Stimulated activated CD8-positive, alpha-beta memory T cell treated with anti-CD3 and anti-CD28 coated beads, Interleukin-7, amount 100 ng/mL, for 4 hours (primary cell): ENCODE data around the gene CHMP2B.
"Not testable (repeated sequence)": the region's sequence is repeated elsewhere in the genome, so short reads cannot be mapped to it uniquely, and the experiment has no call there.

ENCODE experiments used
- DNase-seq, 2 donors: peaks; one replicate each; pipeline ENCODE4 v3.0.0-alpha.2; 2020; ENCODE audit warnings: low read depth in 2 of 2

Gene CHMP2B

DNA sequence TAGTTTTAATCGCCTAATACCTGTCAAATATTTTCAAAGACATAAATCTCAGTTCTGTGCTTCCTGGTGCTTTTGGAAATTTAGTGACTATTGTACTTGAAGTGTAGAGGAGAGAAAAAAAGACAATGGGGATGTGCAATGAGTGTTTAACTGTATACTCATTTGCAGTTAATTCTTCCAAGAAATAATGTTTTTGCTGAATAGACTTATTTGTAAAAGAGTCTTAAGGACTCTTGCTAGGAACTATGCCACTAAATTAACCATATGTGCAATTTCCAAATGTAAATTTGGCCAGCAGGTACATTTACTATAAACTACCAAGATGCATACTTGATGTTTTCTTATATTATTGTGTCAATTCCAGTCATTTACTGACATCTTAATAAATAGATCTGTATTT lies 2.0 kb downstream of the CHMP2B start:
- DNase-seq: no peak

DNA sequence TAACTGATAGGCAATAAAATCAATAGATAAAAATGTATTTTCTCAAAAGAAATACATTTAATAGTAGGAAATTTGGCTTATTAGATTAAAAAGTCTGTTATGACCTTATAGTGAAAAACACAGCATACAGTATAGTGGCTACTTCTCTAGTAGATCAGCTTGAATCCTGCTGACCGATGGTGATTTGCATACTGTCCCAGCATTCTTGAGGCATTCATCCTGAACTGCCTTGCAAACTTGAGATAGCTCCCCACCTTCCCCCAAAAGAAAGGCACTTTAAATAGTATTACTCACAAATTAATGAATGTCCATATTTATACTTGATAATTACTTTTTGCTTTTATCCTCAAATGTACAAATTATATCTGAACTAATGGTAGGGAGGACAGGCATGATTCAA lies 6.7 kb downstream of the CHMP2B start:
- no peak for DNase-seq

DNA sequence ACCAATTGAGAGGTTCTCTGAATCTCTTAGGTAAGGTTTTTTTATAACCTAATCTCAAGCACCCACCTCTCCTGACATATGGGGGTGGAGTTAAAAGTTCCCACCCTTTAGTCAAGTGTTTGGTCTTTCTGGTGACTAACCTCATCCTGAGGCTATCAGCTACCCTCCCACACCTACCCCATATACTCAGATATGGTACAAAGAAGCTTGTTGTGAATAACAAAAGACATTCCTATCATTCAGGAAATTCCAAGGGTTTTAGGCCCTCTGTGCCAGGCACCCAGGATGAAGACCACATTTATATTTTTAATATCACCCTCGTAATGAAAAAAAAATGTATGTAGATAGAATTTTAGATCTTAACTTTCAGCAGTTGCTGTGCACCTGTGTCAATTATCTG lies 9.0 kb downstream of the CHMP2B start:
- DNase-seq: no peak

DNA sequence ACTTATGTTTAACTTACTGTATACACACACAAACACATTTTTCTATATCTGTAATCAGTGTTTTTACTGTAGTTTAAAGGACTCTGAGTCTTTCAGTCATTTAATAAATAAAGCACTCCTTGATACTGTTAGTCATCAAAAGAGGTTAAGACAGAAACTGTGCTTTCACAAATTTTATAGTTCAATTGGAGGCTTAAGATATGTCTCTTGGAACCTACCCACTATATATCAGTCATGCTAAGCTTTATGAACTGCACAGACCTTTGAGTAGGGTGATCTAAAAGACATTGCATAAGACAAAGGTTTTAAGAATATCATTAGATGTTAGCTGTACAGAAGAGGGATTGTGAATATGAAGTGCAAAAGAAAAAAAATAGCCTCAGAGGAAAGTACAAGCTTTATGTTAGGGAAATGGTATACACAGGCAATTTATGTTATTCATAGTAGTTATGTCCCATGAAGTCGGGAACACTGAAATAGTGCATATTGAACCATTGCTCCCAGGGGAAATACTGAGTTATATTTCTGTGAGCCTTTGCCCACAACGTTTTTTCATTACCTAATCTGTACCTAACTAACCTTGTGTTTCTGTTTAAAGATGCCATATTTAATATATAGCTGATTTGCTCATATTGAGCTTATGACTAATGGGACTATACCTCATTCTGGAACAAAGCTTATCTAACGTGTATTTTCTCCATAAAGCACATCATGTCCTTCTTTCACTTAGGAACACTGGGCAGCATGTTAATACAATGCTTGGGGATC lies 19.7 kb downstream of the CHMP2B start:
- no peak for DNase-seq

DNA sequence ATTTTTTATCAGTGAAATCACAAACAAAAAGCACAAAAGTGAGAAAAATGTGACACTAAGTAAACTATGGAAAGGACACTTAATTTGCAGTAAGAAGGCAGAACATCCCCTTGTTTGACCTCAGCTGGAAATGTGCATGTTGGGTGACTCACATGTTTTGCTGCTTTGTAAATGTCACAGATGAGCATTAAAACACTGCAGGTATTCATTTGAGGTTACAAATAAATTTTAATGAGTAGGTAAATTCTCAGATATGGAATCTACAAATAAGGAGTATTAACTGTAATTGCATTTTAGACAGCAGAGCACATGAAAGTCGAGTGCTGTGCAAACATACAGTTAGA lies 20.3 kb downstream of the CHMP2B start:
- no peak for DNase-seq

DNA sequence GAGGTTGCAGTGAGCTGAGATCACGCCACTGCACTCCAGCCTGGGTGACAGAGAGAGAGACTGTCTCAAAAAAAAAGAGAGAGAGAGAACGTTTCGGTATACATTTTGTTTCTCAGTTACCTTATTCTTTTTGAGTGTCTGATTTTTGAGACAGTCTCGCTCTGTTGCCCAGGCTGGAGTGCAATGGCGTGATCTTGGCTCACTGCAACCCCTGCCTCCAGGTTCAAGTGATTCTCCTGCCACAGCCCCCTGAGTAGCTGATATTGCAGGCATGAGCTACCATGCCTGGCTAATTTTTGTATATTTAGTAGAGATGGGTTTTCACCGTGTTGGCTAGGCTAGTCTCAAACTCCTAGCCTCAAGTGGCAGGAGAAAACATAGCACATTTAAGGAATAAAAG lies 21.1 kb downstream of the CHMP2B start:
- DNase-seq: not testable (repeated sequence)

DNA sequence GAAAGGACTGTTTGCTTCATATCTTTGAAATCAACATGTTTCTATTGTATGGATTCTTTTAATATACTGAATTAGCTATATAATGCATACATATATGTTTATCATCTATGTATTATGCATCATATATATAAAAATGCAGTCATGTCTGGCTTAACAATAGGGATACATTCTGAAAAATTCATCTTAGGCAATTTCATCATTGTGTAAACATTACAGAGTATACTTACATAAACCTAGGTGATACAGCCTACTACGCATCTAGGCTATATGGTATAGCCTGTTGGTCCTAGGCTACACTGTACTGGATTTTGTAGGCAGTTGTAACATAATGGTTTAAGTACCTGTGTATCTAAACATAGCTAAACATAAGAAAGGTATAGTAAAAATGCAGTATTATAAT lies 21.7 kb downstream of the CHMP2B start:
- DNase-seq: no peak

DNA sequence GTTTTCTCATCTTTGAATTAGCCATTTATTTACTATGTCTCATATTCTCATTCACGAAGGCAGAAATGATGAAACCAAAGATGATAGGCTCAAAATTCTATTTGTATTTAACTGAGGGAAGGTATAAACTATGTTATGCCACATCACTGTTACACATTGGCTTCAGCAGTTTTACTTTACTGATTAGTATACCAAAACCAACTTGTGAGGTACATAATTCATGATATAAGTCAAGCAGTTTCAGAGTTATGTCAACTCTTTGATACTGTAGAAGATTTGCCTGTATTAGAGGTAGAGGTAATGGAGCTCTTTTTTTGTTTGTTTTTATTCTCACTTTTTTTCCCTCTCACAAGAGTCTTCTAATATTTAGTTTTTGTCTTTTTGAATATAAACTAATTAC lies 22.9 kb downstream of the CHMP2B start:
- DNase-seq: no peak

DNA sequence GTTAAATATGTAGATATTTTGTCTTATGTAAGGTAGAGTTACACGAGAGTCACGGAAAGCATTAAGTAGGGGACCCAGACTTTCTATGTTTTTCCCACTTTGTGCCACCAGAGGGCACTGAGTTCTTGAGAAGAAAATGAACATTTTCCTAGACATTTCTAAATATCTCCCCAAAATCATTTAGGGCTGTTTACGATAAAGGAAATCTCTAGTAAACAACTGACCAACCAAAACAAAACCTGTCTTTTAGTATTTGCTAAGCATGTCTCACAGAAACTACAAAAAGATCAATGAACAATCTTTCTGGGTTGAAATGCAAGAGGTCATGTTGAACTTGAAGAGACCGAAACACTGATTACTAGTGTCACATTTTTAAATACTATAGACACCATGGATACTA lies 33.2 kb downstream of the CHMP2B start:
- no peak for DNase-seq

DNA sequence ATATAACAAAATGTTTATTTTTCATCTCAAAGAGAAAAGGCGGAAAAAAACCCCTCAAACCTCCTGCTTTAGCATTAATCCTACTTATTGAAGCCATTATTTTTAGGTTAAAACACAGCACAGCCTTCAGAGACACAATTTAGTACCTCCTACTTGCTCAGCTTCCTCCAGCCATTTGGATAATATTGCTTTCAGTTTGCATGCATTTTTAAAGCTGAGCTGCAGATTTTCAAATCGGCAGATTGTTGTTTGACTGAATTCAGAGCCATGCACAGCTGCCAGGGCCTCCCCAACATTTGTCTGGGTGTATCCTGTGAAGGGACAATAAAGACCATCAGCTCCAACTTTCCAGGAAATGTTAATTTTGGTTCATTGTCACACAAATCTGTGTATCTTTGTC lies 34.8 kb downstream of the CHMP2B start:
- DNase-seq: no peak

DNA sequence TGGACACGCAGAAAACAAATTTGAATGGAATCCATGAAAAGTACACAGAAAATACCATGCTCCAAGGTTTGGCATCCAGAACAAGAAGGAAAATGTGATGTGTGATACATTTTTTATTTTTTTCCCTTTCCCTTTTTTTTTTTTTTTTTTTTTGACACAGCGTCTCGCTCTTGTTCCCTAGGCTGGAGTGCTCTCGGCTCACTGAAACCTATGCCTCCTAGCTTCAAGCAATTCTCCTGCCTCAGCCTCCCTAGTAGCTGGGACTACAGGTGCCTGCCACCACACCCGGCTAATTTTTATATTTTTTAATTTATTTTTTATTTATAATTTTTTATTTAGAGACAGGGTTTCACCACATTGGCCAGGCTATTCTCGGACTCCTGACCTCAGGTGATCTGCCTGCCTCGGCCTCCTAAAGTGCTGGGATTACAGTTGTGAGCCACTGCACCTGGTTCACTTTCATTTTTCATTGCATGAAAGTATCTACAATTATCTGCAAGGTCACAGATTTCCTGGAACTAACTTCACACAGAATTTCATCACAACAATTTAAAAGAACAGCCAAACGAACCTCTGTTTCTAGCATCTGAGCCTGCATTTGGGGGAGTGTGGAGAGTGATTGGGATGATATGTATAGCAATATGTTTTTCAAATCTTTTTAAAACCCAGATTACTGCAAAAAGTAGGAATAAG lies 41.0 kb downstream of the CHMP2B start:
- DNase-seq: no peak

DNA sequence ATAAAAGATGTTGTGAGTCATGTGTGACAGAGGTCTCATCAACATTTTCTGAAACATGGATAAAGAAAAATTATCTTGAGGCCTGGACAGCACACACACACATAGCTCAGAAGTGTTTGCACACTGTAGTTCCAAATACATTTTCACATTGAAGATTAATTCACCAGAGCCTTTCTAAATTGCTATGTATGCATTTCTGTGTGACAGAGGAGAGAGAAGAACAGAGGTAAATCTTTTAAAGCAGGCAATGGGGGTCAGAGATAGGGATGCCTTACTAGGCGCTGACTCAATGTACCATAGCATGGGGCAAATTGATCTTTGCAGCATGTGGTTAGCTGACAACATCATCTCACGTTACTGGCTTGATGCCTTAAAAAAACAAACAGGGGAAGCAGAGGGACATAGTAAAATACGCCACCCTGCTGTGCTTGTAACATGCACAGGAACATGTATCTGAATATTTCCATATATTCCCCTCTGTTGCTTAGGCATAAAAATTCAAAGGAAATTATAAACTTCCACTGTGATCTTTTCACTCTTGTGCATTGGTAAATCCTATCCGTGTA lies 41.6 kb downstream of the CHMP2B start:
- no peak for DNase-seq

DNA sequence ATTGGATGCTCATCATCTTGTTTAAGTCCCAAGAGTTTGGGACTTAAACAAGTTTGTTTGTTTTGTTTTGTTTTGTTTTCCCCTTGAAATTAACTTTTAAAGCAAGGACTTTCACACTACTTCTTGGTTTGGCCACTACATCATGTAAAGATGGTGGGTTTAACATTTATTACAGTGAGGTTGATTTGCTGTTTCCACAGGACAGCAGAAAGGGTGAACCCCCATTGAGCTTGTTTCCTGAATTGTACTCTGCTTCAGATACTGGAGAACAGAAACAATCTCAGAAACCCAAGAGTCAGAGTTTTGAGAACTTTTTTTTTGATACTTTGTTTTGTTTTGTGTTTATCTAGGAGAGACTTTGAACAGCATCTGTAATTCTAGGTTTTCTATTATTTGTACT lies 42.6 kb downstream of the CHMP2B start:
- DNase-seq: no peak

DNA sequence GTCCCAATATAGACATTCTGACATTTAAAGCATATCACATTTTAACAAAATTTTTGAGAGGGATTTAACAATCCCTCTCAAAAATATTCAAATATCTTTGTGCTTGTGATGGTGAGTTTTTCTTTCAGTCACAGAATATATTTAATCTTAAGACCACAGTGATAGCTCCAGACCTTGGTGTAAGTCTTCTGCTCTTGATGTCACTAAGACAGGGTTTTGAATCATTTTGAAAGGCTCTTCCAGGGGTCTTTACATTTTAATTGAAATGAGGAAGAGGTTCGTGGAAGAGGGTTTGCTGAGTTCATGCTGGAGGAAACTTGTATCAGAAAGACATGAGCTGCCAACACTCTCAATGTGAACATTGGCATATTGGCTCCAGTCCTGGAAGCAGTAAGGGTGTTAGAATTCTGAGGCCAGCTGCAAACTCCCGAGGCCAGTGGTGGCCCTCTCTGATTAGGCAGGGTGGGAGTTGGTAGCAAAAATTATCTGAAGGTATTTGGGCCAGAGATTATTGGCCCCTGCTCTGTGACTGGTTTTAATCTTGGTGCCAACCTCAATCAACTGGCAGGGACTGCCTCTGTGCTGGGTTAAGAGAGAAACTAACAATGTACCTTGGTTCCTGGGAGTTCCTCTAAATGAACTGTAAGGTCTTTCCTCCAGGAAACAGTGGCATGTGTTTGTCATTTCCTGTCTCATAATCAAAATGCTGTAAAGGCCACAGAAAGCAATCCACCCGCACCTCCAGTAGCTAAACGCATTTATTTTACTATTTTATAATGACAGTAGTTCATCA lies 44.0 kb downstream of the CHMP2B start:
- DNase-seq: no peak

DNA sequence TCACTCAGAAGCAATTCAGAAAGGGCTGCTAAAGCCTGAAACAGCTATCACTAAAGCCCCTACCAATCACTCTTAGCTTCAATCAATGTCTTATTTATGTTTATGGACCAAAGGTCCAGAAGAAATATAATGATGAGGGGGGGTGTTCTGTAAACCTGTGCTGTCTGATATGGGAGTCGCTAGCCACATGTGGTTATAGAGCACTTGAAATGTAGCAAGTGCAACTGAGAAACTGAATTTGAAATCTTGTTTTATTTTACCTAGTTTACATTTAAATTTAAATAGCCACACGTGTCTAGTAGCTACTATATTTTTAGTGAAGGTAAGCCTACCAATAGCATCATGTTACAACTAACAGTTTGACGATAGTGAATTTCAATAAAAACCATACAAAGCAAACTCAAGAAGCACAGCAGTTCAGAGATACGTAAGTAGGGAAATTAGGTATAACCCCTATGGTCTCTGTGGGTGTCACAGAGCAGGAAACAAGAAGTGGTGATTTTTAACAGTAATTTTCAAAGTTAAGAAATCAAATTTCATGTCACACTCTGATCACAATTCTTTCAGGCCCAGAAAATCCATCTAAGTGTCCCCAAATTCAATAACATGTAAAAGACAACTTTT lies 45.7 kb downstream of the CHMP2B start:
- no peak for DNase-seq

DNA sequence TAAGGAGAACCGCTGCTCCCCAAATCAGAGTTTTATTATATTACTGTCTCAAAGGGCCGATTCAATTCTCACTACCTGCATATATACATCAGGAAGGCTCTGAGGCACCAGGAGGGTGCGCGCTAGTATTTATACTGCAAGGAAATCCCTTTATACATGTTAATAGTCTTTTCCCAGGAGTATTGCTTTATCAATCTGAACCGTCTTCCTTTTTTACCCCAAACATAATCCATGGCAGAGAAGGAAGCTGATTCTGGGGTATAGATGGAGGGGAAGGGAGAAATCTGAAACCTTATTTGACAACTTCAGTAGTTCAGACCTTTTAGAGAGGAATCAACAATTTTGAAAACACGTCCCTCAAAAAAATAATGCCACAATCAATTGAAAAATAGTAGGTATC lies 49.4 kb downstream of the CHMP2B start, which contains the start of gene POU1F1:
Gene POU1F1 (minus strand): TSS at position 101 of the 400 bp plus-strand sequence. CDS start 122 bp downstream, outside the sequence.
- DNase-seq: no peak

DNA sequence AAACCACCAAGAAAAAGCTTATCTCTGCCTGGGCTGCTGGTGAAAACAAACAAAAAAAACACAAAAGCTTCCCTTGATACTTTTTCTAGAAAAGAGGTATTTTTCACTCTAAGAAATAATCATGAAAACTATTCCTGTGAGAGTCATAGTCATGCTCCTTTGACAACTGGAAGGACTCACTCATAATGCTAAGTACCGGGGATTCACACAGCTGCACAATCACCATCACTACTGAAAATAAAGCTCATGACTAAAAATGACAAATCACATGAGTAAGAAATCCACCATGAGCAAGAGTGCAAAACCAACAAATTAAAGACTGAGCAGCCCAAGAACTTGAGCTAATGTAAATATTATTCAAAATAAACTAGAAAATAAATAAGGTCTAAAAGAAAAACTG lies 59.9 kb downstream of the CHMP2B start:
- no peak for DNase-seq

DNA sequence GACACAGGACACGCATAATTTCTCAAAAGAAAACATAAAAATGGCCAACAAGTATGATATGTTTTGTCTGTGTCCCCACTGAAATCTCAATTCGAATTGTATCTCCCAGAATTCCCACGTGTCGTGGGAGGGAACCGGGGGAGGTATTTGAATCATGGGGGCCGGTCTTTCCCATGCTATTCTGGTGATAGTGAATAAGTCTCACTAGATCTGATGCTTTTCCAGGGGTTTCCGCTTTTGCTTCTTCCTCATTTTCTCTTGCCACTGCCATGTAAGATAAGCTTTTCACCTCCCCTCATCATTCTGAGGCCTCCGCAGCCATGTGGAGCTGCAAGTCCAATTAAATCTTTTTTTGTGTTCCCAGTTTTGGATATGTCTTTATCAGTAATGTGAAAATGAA lies 61.3 kb downstream of the CHMP2B start:
- no peak for DNase-seq

DNA sequence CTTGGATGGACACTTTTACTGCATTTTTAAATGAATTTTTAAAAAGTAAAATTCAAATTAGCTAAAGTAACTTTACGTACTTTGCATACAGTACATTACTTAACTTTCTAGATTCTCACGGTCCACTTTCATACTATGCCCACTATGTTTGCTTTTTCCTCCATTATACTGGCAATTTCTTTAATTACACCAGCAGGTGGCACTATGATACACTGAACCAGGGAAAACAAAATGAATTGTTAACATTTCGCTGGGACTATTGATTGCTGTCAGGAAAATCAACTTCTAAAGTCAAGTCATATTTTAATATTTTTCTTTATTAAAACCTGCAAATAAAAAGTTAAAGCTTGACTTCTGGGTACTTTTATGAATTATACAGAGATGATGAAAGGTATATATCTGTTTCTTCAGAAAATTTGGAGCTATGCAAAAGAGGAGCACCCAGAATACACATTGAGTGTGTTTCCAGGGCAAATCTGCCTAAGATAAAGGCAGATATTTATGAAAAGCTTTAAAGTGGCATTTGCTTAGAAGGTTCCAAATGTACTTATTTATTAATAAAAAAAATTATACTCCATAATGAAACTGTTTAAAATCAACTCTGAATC lies 71.1 kb downstream of the CHMP2B start:
- DNase-seq: no peak

DNA sequence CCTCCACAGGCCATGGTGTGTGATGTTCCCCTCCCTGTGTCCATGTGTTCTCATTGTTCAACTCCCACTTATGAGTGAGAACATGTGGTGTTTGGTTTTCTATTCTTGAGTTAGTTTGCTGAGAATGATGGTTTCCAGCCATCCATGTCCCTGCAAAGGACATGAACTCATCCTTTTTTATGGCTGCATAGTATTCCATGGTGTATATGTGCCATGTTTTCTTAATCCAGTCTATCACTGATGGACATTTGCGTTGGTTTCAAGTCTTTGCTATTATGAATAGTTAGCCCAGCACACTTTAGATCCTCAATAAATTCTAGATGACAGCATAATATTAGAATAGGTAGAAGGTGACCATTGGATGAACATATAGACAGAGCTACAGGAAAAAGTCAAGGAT lies 77.9 kb downstream of the CHMP2B start:
- DNase-seq: not testable (repeated sequence)
